ENCODE data around the gene RNPEP.
"Not testable (repeated sequence)": the region's sequence is repeated elsewhere in the genome, so short reads cannot be mapped to it uniquely, and the experiment has no call there.

RNPEP gene, protein sequence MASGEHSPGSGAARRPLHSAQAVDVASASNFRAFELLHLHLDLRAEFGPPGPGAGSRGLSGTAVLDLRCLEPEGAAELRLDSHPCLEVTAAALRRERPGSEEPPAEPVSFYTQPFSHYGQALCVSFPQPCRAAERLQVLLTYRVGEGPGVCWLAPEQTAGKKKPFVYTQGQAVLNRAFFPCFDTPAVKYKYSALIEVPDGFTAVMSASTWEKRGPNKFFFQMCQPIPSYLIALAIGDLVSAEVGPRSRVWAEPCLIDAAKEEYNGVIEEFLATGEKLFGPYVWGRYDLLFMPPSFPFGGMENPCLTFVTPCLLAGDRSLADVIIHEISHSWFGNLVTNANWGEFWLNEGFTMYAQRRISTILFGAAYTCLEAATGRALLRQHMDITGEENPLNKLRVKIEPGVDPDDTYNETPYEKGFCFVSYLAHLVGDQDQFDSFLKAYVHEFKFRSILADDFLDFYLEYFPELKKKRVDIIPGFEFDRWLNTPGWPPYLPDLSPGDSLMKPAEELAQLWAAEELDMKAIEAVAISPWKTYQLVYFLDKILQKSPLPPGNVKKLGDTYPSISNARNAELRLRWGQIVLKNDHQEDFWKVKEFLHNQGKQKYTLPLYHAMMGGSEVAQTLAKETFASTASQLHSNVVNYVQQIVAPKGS

DNA sequence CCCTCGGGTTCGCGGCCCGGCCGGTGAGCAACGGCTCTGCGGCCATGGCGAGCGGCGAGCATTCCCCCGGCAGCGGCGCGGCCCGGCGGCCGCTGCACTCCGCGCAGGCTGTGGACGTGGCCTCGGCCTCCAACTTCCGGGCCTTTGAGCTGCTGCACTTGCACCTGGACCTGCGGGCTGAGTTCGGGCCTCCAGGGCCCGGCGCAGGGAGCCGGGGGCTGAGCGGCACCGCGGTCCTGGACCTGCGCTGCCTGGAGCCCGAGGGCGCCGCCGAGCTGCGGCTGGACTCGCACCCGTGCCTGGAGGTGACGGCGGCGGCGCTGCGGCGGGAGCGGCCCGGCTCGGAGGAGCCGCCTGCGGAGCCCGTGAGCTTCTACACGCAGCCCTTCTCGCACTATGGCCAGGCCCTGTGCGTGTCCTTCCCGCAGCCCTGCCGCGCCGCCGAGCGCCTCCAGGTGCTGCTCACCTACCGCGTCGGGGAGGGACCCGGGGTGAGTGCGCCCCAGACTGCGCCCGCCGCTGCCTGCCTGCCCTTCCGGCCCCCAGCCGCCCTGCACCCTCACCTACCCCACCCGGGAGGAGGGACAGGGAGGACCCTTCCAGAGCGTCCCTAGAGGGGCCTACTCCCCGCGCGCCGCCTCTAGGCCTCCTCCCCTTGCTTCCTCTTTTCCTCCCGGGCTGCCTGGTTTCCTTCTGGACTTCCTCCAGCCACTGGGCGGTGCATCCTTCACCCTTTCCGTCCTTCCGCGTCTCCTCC, at the start of gene RNPEP:
TSS of gene RNPEP (plus strand) at position 26 of the 757 bp plus-strand sequence. CDS start at position 45, 19 bp downstream.
- peak; percentile 69 for DNase-seq (ENCODE audit: low spot score)

DNA sequence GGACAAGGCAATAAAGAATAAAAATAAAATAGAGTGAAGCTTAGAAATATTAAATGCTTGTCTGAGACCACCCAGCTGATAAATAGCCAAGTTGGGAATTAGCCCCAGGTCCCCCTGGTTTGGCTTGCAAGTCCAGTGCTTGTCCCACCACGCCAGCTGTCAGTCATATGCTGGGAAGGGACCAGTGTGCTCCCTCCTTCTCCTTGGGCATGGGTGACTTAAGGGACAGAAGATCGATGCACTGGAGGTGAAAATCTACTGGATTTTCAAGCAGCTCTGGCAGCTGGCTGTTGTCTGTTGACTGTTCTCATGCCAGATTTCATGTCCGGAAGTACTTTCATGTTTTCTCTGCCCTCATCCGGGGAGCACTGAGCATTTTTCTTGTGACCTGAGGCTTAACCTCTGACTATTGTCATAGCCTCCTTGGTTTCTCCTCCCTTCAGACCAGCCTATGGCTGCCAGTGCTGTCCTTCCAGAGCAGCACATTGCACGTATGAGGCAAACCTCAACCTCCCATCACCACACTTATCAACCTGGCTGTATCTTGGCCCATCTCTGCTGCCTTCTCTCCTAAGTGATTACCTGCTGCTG, 48.5 kb upstream of the RNPEP start:
- DNase-seq (ENCODE audit: low spot score) = no peak

DNA sequence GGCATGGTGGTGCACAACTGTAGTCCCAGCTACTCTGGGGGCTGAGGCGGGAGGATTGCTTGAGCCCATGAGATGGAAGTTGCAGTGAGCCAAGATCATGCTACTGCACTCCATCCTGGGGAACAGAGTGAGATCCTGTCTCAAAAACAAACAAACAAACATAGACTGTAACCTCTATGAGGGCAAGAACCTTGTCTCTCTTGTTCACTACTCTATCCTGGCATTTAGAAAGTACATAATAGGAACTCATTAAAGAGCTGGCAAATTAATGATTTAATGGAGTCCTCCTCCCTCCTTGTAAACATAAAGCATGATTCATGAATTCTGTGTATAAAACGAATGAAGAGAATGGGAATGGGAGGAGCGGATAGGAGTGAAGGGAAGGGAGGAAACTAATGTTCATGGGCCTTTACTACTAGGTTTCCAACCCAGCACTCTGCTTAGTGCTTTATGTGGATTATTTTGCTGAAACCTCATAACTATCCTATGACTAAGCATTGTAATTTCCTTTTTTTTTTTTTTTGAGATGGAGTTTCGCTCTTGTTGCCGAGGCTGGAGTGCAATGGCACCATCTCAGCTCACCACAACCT, 44.7 kb upstream of the RNPEP start:
- DNase-seq (ENCODE audit: low spot score) = no peak

DNA sequence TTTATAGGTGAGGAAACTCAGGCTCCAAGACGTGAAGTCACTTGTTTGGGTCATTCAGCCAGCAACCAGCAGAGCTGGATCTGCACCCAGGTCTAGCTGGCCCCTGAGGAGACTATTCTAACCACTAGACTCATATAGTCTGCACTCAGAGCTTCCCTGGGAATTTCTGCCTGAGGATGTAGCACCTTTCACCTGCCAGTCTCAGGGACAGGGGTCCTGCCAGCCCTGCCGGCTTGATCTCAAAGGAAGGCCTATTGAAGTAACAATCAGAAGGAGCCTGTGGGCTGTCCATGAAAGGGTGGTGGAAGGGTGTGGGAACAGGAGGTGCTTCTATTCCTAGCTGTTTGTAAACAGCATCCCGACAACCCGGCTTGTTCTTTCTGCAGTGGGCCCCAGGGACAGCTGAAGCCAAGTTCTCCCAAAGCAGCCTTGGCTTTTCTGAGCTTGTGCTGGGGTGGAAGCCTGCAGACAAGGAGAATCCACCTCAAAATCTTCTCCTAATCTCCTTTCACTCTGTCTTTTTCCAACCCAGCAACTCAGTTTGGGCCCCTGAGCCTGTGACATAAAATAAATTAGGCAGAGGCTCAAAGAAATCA, 43.9 kb upstream of the RNPEP start:
- DNase-seq (ENCODE audit: low spot score) = no peak

DNA sequence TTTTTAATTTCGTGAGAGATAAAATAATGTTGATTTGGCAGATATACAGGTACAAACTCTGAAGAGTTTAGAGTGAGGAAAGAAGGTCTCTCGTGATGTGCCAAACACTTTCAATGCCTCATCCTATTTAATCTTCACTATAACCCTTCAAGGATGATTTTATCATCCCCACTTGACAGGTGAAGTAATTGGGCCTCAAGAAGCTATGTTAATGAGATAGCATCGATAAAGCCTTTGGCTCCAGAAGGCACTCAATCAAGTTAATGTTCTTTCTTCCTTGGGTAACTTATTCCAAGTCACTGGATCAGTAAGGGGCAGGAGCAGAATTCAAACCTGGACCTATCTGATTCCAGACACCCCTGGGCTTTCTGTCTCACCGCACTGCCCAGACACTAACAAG, 43.3 kb upstream of the RNPEP start:
- no peak for DNase-seq (ENCODE audit: low spot score)

DNA sequence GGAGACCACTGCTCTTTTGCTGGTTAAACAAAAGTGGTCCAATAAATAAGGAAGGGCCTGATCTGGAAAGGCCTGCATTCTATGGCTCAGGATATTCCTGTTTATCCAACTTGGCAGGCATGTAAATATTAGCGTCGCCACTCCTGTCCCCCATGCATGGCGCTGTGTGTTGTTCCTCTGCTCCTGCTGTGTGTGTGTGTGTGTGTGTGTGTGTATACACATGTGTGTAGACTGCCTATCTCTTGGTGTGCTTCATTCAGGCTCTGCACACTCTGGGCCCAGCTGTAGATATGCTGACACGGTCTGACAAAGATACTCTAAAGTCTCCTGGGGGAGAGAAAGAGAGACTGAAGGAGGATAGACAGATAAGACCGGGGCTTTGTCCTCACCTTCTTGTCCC, 42.9 kb upstream of the RNPEP start:
- no peak for DNase-seq (ENCODE audit: low spot score)

DNA sequence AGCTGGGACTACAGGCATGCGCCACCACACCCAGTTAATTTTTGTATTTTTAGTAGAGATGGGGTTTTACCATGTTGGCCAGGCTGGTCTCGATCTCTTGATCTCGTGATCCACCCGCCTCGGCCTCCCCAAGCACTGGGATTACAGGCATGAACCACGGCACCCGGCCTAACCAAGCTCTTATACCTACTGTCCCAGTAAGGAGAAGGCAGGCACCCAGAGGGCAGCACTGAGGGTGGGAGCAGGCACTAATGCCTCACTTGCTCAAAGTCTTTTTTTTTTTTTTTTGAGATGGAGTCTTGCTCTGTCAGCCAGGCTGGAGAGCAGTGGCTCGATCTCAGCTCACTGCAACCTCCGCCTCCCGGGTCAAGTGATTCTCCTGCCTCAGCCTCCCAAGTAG, 42.1 kb upstream of the RNPEP start:
- not testable (repeated sequence) for DNase-seq (ENCODE audit: low spot score)

DNA sequence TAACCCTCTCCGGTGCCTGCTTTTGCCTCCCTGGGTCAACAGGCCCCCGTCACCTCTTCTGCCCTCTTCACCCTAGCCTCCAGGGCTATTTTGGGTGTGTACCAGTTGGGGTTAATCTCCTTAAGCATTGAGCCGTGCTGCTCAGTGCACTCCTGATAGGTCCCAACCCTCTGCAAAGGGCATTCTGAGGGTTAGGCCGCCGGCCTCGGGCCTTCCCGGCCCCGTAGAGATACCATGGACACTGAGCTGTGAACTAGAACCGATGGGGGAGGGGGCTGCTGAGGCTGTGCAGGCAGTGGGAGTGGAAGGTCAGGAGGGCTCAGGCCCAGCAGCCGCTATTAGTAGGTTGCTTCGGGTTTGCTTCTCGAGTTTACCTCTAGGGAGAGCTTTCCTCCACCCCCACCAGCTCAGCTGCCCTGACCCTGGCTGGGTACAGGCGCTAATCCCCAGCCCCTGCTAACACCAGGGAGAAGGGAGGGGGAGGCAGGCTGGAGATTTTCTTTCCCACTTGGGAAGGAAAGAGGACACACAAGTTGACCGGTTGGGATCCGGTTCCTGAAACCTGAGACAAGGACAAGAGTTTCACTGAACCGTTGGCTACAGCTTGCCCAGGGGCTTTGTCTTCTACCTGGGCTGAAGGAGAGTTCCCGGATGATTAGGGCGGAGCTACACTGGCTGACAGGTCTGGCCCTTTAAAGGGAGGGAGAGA, 40.9 kb upstream of the RNPEP start:
- no peak for DNase-seq (ENCODE audit: low spot score)

DNA sequence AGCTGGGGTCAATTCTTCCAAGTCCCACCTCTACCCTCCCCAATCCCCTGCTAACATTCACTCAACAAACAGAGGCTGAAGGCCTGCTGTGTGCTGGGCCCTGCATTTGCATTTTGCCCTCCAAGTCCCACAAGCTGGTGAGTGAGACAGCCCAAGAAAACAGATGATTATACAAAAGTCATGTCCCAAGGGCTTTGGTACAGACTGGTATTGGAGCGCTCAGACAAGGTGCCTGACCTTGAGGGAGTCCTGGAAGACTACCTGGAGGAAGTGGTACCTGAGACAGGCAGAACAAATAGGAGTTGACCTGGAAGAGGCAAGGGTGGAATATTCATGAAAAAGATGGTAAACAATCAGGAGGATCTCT, 40.3 kb upstream of the RNPEP start:
- no peak for DNase-seq (ENCODE audit: low spot score)

DNA sequence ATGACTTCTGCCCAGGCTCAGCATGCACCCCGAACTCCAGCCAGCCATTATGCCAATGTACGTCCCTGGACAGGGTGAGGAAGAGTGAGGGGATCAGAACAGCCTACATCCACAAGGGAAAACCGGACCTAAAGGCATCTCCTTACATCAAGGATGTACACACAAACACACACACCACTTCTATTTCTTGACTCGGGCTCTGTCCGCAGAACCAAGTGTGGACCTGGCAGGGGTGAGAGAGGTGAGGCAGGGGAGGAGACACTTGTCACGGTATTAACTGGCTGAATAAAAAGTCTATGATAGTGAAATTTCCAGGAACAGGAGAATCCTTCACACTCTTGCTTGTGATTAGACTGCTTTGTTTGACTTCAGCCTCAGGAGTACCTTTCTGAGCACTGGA, 38.4 kb upstream of the RNPEP start:
- DNase-seq (ENCODE audit: low spot score) = no peak

DNA sequence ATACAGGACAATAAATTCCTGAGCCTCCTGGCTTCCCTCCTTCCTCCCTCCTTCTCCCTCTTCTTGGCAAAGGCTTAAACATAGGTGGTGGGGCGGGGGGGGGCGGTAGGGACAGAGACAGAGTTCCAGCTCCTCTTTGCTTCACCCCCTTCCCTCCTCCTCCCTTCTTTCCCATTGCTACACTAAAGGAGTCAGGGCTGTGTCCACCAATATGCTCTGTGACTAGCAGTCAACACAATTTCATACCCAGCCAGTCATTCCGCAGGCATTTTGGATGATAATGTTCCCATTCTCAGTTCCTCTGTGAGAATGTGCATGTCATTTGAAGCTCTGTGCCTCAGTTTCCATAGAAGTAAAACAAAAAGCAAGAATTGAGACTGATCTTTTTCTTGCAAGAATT, 37.8 kb upstream of the RNPEP start:
- no peak for DNase-seq (ENCODE audit: low spot score)

DNA sequence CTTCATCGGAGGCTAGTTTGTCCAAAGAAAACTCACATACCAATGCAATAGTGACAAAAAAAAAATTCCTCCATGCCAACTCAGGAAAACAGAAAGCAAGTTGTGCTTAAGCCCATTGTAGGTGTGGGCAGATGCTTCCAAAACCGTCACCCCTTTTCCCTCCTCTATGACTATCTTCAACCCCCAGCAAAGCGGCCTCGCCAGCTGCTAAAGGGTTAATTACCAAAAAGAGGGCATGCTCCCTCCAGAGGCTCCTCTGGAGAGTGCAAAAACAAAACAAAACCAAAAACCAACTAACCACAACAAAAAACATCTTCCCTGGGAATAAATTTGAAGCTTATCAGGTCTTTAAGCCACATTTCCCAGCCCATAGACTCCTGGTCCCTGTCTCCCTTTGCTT, 37.3 kb upstream of the RNPEP start:
- DNase-seq (ENCODE audit: low spot score) = no peak

DNA sequence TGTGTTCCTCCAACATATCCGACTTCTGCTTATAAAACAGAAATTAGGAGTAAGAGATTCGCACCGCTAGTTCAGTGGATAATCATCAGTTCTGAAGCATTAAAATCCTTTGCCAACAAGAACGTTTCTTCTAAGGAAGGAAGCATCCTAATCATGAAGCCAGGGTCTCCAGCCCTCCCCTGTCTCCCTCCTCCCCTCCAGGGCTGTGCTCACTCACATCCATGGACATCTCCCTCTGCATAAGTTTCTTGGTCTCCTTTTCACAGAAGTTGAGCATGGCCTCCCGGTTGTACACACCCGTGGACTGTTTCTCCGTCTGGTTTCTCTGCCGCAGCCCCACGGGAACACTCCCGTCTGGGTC, 36.6 kb upstream of the RNPEP start:
- no peak for DNase-seq (ENCODE audit: low spot score)

DNA sequence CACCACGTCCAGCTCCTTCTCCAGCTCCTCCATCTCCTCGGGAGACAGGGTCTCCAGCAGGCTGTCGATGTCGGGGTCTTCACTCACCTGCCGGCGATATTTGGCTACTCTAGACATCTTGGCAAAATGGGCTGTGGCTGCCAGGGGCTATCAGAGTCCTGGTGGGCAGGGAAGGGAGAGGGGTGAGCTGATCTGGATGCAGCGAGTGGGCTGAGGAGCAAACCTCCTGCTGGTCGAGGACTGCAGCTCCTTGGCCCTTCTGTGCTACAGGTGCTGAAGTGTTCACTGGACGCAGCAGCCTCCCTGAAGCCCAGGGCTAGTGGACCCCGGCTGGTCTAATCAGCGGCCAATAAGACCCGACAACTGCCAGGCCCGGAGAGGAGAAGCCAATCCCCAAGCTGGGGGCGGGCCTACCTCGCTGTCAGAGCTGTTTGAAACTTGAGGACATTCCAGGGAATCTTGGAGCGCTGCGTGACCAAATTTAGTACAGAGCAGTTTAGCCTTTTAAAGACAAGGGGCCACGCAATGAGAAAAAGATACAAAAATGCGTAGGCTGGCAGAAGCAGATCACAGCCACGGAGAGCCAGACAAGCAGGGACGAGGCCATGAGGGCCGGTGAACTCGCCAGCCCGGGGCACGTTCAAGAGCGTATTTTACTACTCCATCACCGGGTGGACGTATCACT, 36.1 kb upstream of the RNPEP start, which contains the start of gene LMOD1:
TSS of gene LMOD1 (minus strand) at position 325 of the 685 bp plus-strand sequence. CDS start at position 117, 208 bp downstream.
- DNase-seq (ENCODE audit: low spot score) = peak; percentile 47

DNA sequence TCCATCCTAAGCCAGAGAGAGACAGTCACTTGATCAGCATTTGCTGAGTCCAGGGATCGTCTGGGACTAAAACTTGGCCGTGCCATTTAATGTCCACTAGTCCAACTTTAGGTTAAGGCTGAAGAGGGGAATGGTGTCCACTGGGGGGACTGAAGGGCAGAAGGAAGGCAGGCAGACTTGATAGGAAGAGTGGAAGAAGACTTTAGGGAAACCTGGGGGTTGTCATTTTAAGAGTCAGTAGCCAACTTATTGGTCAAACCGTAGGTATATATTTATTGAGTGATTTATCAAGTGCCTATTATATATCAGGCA, 34.8 kb upstream of the RNPEP start:
- no peak for DNase-seq (ENCODE audit: low spot score)

DNA sequence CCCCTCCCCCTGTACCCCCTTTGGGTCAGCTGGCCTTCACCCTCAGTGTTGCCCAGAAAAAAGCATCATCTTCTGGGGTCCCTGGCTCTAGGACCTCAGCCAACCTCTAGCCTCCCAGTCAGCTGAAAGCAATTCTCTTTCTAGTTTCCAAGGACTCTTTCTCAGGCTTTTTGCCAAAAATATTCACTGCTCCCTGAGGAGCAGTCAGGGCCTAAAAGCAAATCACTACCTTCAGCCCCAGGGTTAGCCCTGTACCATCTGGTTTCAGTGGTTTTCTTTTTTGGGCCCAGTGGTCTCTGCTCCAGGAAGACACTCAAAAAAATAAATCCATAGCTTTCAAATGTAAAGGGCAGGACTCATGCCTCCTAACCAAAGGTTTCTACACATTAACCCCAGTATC, 33.0 kb upstream of the RNPEP start:
- DNase-seq (ENCODE audit: low spot score) = no peak

DNA sequence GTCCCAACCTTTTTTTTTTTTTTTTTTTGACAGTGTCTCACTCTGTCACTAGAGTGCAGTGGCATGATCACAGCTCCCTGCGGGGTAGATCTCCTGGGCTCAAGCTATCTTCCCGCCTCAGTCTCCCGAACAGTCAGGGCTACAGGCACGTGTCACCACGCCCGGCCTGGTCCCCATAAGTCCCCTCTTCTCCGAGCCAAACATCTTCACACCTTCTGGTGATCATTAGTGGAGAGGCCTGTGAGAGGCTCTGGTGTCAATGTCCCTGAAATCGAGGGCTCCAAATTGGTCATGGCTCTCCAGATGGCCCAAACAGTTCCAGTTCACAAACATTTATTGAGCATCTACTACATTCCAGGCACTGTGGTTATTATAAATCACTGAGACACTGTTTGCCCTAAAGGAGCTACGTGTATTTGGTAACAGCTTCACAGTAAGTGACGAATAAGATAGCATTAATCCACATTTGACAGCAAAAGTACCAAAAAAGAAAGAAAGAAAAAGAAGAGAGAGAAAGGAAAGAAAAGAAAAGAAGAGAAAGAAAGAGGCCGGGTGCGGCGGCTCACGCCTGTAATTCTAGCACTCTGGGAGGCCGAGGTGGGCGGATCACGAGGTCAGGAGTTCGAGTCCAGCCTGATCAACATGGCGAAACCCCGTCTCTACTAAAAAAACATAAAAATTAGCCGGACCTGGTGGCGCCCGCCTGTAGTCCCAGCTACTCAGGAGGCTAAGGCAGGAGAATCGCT, 28.0 kb upstream of the RNPEP start:
- no peak for DNase-seq (ENCODE audit: low spot score)

DNA sequence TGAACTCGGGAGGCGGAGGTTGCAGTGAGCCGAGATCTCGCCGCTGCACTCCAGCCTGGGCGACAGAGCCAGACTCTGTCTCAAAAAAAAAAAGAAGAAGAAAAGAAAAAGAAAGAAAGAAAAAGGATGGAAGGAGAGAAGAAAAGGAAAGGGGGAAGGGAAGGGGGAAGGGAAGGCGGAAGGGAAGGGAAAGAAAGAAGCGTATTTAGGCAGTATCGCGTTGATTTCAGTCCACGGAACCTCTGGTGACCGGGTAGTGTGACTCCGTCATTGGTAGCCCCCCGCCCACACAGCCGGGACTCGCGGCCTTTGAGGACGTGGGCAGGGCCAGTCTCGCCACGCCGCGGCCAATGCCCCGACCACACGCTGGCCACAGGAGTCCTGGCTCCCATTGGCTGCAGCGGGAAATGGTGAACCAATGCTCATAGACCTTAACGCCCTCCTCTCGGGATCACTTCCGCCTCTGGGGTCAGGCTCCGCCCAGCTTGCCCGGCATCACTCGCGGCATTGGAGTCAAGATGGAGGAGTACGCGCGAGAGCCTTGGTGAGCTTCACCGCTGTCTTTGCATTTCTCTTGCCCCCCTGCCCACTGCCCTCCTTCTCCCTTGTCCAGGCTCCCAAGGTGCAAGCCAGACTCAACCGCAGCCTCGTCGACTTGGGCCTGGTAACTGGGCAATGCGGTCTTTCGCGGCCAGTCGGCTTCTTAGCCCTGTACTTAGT, 27.3 kb upstream of the RNPEP start, which contains the start of gene TIMM17A:
TSS of gene TIMM17A (plus strand) at position 495 of the 720 bp plus-strand sequence. CDS start at position 519, 24 bp downstream.
- peak; percentile 98 for DNase-seq (ENCODE audit: low spot score)

DNA sequence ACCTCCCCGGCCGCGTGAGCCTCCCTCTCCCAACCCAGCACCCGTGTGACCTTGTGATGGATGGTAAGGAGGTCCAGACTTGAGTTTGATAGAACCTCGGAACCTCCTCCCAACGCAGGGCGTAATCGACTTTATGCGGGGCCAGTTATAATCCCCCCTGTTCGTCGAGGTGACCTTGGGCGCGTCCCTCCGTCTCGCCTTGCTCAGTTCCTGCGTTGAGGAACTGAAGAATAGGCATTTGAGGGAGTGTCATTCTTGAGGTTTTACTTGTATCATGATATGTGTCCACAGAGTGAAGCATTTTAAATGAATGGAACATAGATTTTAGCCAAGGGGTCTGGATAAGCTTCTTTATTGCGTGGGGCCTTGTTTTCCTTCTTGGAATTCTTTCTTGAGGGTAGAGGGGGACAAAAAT, 26.7 kb upstream of the RNPEP start:
- DNase-seq (ENCODE audit: low spot score) = no peak

Data from pons (tissue), 1 donor.